ENCODE results near the gene MVP. TPM values are rescaled to one million over a fixed set of nuclear protein-coding genes. Genes with fewer than 3 reads are reported as not detected.
"Not testable (repeated sequence)": the region's sequence is repeated elsewhere in the genome, so short reads cannot be mapped to it uniquely, and the experiment has no call there.

Gene MVP
- total RNA-seq, 1 experiment from 2014 or later, result 35.7 TPM

- DNase-seq (ENCODE audit: low read depth, low spot score), result no peak
- in situ Hi-C loops (cut with HindIII; ENCODE audit: low pct_unique_long_range_greater_than_20kb, low sequenced_read_pairs), result no loop called here
Measured at GRCh38 chr16:29826342-29826695, 6.1 kb downstream of the MVP start.

DNA sequence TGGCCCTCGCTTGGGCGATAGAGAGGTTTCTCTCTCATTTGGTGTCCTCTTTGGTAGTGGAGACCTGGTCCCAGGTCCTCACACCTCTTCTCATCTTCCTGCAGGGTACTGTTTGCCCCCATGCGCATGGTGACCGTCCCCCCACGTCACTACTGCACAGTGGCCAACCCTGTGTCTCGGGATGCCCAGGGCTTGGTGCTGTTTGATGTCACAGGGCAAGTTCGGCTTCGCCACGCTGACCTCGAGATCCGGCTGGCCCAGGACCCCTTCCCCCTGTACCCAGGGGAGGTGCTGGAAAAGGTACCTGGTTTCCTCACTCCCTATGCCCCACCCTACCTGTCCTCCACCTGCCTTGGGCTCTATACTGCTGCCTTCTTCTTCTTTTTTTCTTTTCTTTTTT, 10.5 kb downstream of the MVP start:
- no peak for DNase-seq (ENCODE audit: low read depth, low spot score)
- in situ Hi-C loops (cut with HindIII; ENCODE audit: low pct_unique_long_range_greater_than_20kb, low sequenced_read_pairs), result no loop called here

- in situ Hi-C loops (cut with HindIII; ENCODE audit: low pct_unique_long_range_greater_than_20kb, low sequenced_read_pairs), result no loop called here
- no peak for DNase-seq (ENCODE audit: low read depth, low spot score)
Measured at GRCh38 chr16:29831490-29831889, 11.2 kb downstream of the MVP start.

- DNase-seq (ENCODE audit: low read depth, low spot score); in situ Hi-C loops (cut with HindIII; ENCODE audit: low pct_unique_long_range_greater_than_20kb, low sequenced_read_pairs): not testable (repeated sequence)
Measured at GRCh38 chr16:29833219-29833618, 13.0 kb downstream of the MVP start.

GRCh38 chr16:29834079-29834478, 13.8 kb downstream of the MVP start:
- in situ Hi-C loops (cut with HindIII; ENCODE audit: low pct_unique_long_range_greater_than_20kb, low sequenced_read_pairs), result no loop called here
- no peak for DNase-seq (ENCODE audit: low read depth, low spot score)

- DNase-seq (ENCODE audit: low read depth, low spot score), result no peak
- in situ Hi-C loops (cut with HindIII; ENCODE audit: low pct_unique_long_range_greater_than_20kb, low sequenced_read_pairs), result no loop called here
Measured at GRCh38 chr16:29835926-29836325, 15.7 kb downstream of the MVP start.

- no peak for DNase-seq (ENCODE audit: low read depth, low spot score)
- in situ Hi-C loops (cut with HindIII; ENCODE audit: low pct_unique_long_range_greater_than_20kb, low sequenced_read_pairs), result no loop called here
Measured at GRCh38 chr16:29836623-29837022, 16.4 kb downstream of the MVP start.

- in situ Hi-C loops (cut with HindIII; ENCODE audit: low pct_unique_long_range_greater_than_20kb, low sequenced_read_pairs), result no loop called here
- DNase-seq (ENCODE audit: low read depth, low spot score), result no peak
Measured at GRCh38 chr16:29837841-29838240, 17.6 kb downstream of the MVP start.

DNA sequence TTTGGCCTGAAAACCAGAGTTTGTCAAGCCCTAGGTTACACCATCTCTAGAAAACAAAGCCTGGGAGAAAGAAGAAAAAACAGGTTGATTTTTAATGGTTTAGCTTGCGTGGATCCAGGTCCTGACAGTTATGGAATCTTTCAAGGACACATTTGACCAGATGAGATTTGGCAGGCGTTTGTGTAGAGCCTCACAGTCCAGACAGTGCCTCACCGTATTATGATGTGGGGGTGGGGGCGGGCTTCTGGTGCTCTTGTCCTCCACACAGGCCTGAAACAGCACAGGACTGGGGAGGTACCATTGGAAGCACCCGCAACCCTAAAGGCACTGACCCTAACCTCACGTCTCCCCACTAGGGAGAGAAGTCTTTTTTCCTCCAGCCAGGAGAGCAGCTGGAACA, 19.6 kb downstream of the MVP start:
- DNase-seq (ENCODE audit: low read depth, low spot score), result no peak
- in situ Hi-C loops (cut with HindIII; ENCODE audit: low pct_unique_long_range_greater_than_20kb, low sequenced_read_pairs), result no loop called here

DNA sequence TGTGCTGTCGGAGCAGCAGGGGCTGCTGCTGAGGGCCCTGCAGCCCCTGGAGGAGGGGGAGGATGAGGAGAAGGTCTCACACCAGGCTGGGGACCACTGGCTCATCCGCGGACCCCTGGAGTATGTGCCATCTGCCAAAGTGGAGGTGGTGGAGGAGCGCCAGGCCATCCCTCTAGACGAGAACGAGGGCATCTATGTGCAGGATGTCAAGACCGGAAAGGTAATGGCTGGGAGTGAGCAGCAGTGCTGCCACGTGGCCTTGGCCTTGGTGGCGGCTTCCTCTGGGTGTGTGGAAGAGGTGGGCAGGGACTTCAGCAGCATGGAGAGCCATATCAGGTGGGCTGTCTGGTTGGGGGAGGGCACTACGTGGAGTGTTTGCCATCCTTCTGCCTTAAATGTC, 20.0 kb downstream of the MVP start:
- in situ Hi-C loops (cut with HindIII; ENCODE audit: low pct_unique_long_range_greater_than_20kb, low sequenced_read_pairs), result no loop called here
- no peak for DNase-seq (ENCODE audit: low read depth, low spot score)

- in situ Hi-C loops (cut with HindIII; ENCODE audit: low pct_unique_long_range_greater_than_20kb, low sequenced_read_pairs), result no loop called here
- DNase-seq (ENCODE audit: low read depth, low spot score), result no peak
Measured at GRCh38 chr16:29841631-29842030, 21.4 kb downstream of the MVP start.

GRCh38 chr16:29842732-29843346, 22.6 kb downstream of the MVP start:
- in situ Hi-C loops (cut with HindIII; ENCODE audit: low pct_unique_long_range_greater_than_20kb, low sequenced_read_pairs), result no loop called here
- DNase-seq (ENCODE audit: low read depth, low spot score), result no peak

GRCh38 chr16:29843931-29844330, 23.7 kb downstream of the MVP start:
- in situ Hi-C loops (cut with HindIII; ENCODE audit: low pct_unique_long_range_greater_than_20kb, low sequenced_read_pairs), result no loop called here

GRCh38 chr16:29844575-29845331, 24.5 kb downstream of the MVP start:
- in situ Hi-C loops (cut with HindIII; ENCODE audit: low pct_unique_long_range_greater_than_20kb, low sequenced_read_pairs), result no loop called here
- DNase-seq (ENCODE audit: low read depth, low spot score), result no peak

More at GRCh38 chr16:29843931-29844330, 23.7 kb downstream of the MVP start:
- no peak for DNase-seq (ENCODE audit: low read depth, low spot score)

DNA sequence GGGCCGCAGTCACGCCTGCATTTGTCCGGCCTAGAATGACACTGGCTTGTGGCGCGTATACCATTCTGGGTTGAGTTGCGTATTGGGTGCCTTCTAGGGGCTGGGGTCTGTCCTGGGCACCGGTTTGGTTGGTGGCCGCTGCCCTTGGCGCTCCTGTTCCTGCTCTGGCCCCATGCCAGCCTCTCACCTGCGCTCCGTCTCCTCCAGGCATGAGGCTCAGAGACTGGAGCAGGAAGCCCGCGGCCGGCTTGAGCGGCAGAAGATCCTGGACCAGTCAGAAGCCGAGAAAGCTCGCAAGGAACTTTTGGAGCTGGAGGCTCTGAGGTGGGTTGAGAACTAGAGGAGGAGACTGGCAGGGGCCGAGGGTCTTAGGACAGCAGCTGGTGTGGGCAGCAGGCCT, 25.4 kb downstream of the MVP start:
- DNase-seq (ENCODE audit: low read depth, low spot score), result no peak
- in situ Hi-C loops (cut with HindIII; ENCODE audit: low pct_unique_long_range_greater_than_20kb, low sequenced_read_pairs), result no loop called here

- DNase-seq (ENCODE audit: low read depth, low spot score), result peak; percentile 72
- in situ Hi-C loops (cut with HindIII; ENCODE audit: low pct_unique_long_range_greater_than_20kb, low sequenced_read_pairs), result no loop called here
Measured at GRCh38 chr16:29848420-29849297, 28.4 kb downstream of the MVP start.

GRCh38 chr16:29849505-29849904, 29.2 kb downstream of the MVP start:
- in situ Hi-C loops (cut with HindIII; ENCODE audit: low pct_unique_long_range_greater_than_20kb, low sequenced_read_pairs), result no loop called here
- no peak for DNase-seq (ENCODE audit: low read depth, low spot score)

DNA sequence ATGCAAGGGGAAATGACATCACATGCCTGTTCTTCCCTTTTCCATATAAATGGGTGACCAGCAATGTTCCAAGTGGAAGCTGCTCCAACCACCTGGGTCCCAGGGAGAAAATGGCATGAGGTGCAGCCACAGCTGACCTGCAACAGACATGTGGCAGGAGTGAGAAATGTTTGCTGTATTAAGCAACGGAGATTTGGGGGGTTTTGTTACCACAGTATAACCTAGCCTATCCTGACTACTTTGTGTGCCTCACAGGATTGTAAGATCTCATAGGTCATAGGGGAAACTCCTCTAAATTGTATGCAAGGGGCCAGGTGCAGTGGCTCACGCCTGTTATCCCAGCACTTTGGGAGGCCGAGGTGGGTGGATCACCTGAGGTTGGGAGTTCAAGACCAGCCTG, 30.7 kb downstream of the MVP start:
- DNase-seq (ENCODE audit: low read depth, low spot score), result no peak
- in situ Hi-C loops (cut with HindIII; ENCODE audit: low pct_unique_long_range_greater_than_20kb, low sequenced_read_pairs), result no loop called here

Data from SK-MEL-5 (cell line).